Progenitor cell of endocrine pancreas (in vitro differentiated cells): ENCODE measurements around the gene ITPR2. TPM values are rescaled to one million over a fixed set of nuclear protein-coding genes. Genes with fewer than 3 reads are reported as not detected.

Experiments used
- DNase-seq: peaks from one replicate; pipeline ENCODE4 v3.0.0; 2021; ENCODE audit warnings: low spot score; ENCODE audit not compliant: unreplicated experiment
- H3K27ac Mint-ChIP-seq: 2 replicates; pipeline ENCODE4 v1.8.0; 2021; ENCODE audit warnings: mild to moderate bottlenecking, moderate library complexity, mixed read lengths
- H3K27me3 Mint-ChIP-seq: 2 replicates; pipeline ENCODE4 v1.8.0; 2021; ENCODE audit warnings: mixed read lengths
- H3K36me3 Mint-ChIP-seq: 2 replicates; pipeline ENCODE4 v1.8.0; 2022; ENCODE audit warnings: mixed read lengths; ENCODE audit not compliant: insufficient read depth
- H3K4me1 Mint-ChIP-seq: 2 replicates; pipeline ENCODE4 v1.8.0; 2021; ENCODE audit warnings: low read depth, mixed read lengths
- H3K4me3 Mint-ChIP-seq: 2 replicates; pipeline ENCODE4 v1.8.0; 2021; ENCODE audit warnings: low read depth, mild to moderate bottlenecking, moderate library complexity, mixed read lengths
- H3K9me3 Mint-ChIP-seq: 2 replicates; pipeline ENCODE4 v1.8.0; 2021; ENCODE audit warnings: low read depth, mixed read lengths
- CTCF ChIP-seq: fragments of 200-600 bp; sonication (generic); IDR thresholded peaks from one replicate; pipeline ENCODE4 v1.5.0; 2021; ENCODE audit warnings: antibody characterized with exemption, mild to moderate bottlenecking; ENCODE audit not compliant: unreplicated experiment
- total RNA-seq: library from RNA; stranded (reverse); gene quantifications from 2 replicates; pipeline ENCODE4 v1.2.1, GENCODE V29; 2021

The ITPR2 gene
- total RNA-seq, 1 donor from 2014 or later: 72.4 TPM

GRCh38 chr12:26533211-26533610 is 299.8 kb downstream of the ITPR2 start:
- Mint-ChIP-seq H3K36me3 (no peaks in the 10 kb centered on the region), H3K27ac (no peak overlapping the region), H3K4me3 (no peak overlapping the region), H3K4me1 (no peaks in the 10 kb centered on the region), H3K9me3 (no peaks in the 10 kb centered on the region), H3K27me3 (no peaks in the 10 kb centered on the region)
- no peak for TF ChIP-seq CTCF
- DNase-seq: no peak

- H3K4me1 Mint-ChIP-seq: no peaks in the 10 kb centered on the region
- peaks cover 7% of the 10 kb centered on the region for H3K36me3 Mint-ChIP-seq
- peaks cover 7% of the 10 kb centered on the region for H3K9me3 Mint-ChIP-seq
- no peak overlapping the region for H3K4me3 Mint-ChIP-seq
- TF ChIP-seq CTCF: no peak
- DNase-seq: no peak
- no peaks in the 10 kb centered on the region for H3K27me3 Mint-ChIP-seq
- H3K27ac Mint-ChIP-seq: no peak overlapping the region
These were observed 302.5 kb downstream of the ITPR2 start for GRCh38 chr12:26530461-26530860.

- Mint-ChIP-seq H3K9me3 (peaks cover 10% of the 10 kb centered on the region), H3K27me3 (no peaks in the 10 kb centered on the region), H3K4me1 (no peaks in the 10 kb centered on the region), H3K4me3 (no peak overlapping the region), H3K36me3 (peaks cover 7% of the 10 kb centered on the region), H3K27ac (no peak overlapping the region)
- no peak for TF ChIP-seq CTCF
- no peak for DNase-seq
These were observed 304.1 kb downstream of the ITPR2 start for GRCh38 chr12:26528943-26529342.

- H3K4me1 Mint-ChIP-seq: no peaks in the 10 kb centered on the region
These were observed 305.3 kb downstream of the ITPR2 start for GRCh38 chr12:26527682-26528081.

GRCh38 chr12:26524862-26525465 is 308.0 kb downstream of the ITPR2 start:
- Mint-ChIP-seq H3K27me3 (no peaks in the 10 kb centered on the region), H3K4me1 (no peaks in the 10 kb centered on the region), H3K36me3 (peaks cover 9% of the 10 kb centered on the region), H3K9me3 (peaks cover 10% of the 10 kb centered on the region), H3K27ac (no peak overlapping the region), H3K4me3 (no peak overlapping the region)
- TF ChIP-seq CTCF: peak; percentile 56
- no peak for DNase-seq

More at GRCh38 chr12:26527682-26528081, 305.3 kb downstream of the ITPR2 start:
- Mint-ChIP-seq H3K27me3 (no peaks in the 10 kb centered on the region), H3K4me3 (no peak overlapping the region), H3K27ac (no peak overlapping the region), H3K9me3 (peaks cover 10% of the 10 kb centered on the region), H3K36me3 (peaks cover 9% of the 10 kb centered on the region)
- TF ChIP-seq CTCF: no peak
- no peak for DNase-seq
